SK-N-MC (cell line): ENCODE measurements around the gene P2RX4.

Experiments
- DNase-seq: peaks from one replicate; pipeline ENCODE4 v3.0.0-alpha.2; 2011; ENCODE audit warnings: low read depth, low spot score
- H3K27ac ChIP-seq: fragments of 200-600 bp; sonication (generic); 2 replicates; pipeline ENCODE4 v1.5.1; 2016; ENCODE audit warnings: mixed run types
- H3K36me3 ChIP-seq: fragments of 200-600 bp; sonication (generic); 2 replicates; pipeline ENCODE4 v1.6.1; 2017; ENCODE audit warnings: antibody characterized with exemption, low read length, mixed read lengths; ENCODE audit not compliant: insufficient read depth
- H3K4me3 ChIP-seq: fragments of 200-600 bp; sonication (generic); 2 replicates; pipeline ENCODE4 v1.5.1; 2016
- H3K9ac ChIP-seq: fragments of 200-600 bp; sonication (generic); 2 replicates; pipeline ENCODE4 v1.8.0; 2017; ENCODE audit warnings: mixed run types, mixed read lengths; ENCODE audit not compliant: insufficient read length
- H3K9me3 ChIP-seq: fragments of 200-600 bp; sonication (generic); 2 replicates; pipeline ENCODE4 v1.6.1; 2017; ENCODE audit warnings: low read depth, mild to moderate bottlenecking, antibody characterized with exemption, low read length, moderate library complexity, mixed read lengths
- EZH2 ChIP-seq: fragments of 200-600 bp; sonication (generic); IDR thresholded peaks from one replicate; pipeline ENCODE4 v1.6.1; 2017; ENCODE audit warnings: antibody characterized with exemption
- FOXP2 ChIP-seq: optimal IDR thresholded peaks from 2 replicates; pipeline ENCODE3; 2011; ENCODE audit warnings: mild to moderate bottlenecking, moderate library complexity; ENCODE audit not compliant: insufficient read depth; ENCODE audit errors: extremely low read length, control extremely low read depth
- POLR2AphosphoS5 ChIP-seq: IDR thresholded peaks from 2 replicates; pipeline ENCODE4 v1.6.1; 2012; ENCODE audit warnings: mild to moderate bottlenecking, low read depth, low read length, borderline replicate concordance

Gene P2RX4

GRCh38 chr12:121240062-121240420 is 30.1 kb downstream of the P2RX4 start:
- DNase-seq, result no peak
- H3K27ac ChIP-seq, result peak overlapping the region; percentile 70
- TF ChIP-seq POLR2AphosphoS5 (no peak), FOXP2 (no peak), EZH2 (no peak)
- no peak overlapping the region for H3K9ac ChIP-seq
- no peaks in the 10 kb centered on the region for H3K9me3 ChIP-seq
- H3K36me3 ChIP-seq, result peaks cover 29% of the 10 kb centered on the region; the same call in 1 of the 2 replicates
- H3K4me3 ChIP-seq, result no peak overlapping the region

GRCh38 chr12:121240484-121241101 is 30.7 kb downstream of the P2RX4 start:
- Histone ChIP-seq H3K27ac (peak overlapping the region; percentile 70), H3K9me3 (no peaks in the 10 kb centered on the region), H3K36me3 (peaks cover 30% of the 10 kb centered on the region; the same call in 1 of the 2 replicates), H3K4me3 (no peak overlapping the region), H3K9ac (no peak overlapping the region)
- no peak for DNase-seq
- TF ChIP-seq EZH2, result no peak
- no peak for TF ChIP-seq FOXP2
- no peak for TF ChIP-seq POLR2AphosphoS5

- TF ChIP-seq POLR2AphosphoS5, result no peak
- TF ChIP-seq FOXP2, result no peak
- TF ChIP-seq EZH2, result no peak
- peaks cover 25% of the 10 kb centered on the region; the same call in 1 of the 2 replicates for H3K36me3 ChIP-seq
- no peak for DNase-seq
- H3K9ac ChIP-seq, result no peak overlapping the region
- no peak overlapping the region for H3K4me3 ChIP-seq
- peak overlapping the region; percentile 16; the same call in 1 of the 2 replicates for H3K27ac ChIP-seq
- H3K9me3 ChIP-seq, result no peaks in the 10 kb centered on the region
Observed at GRCh38 chr12:121241156-121241970, 31.4 kb downstream of the P2RX4 start.

- TF ChIP-seq POLR2AphosphoS5, result no peak
- TF ChIP-seq EZH2, result no peak
- no peak for TF ChIP-seq FOXP2
- peaks cover 39% of the 10 kb centered on the region for H3K36me3 ChIP-seq
- DNase-seq, result no peak
Observed at GRCh38 chr12:121245031-121245430, 35.1 kb downstream of the P2RX4 start.

DNA sequence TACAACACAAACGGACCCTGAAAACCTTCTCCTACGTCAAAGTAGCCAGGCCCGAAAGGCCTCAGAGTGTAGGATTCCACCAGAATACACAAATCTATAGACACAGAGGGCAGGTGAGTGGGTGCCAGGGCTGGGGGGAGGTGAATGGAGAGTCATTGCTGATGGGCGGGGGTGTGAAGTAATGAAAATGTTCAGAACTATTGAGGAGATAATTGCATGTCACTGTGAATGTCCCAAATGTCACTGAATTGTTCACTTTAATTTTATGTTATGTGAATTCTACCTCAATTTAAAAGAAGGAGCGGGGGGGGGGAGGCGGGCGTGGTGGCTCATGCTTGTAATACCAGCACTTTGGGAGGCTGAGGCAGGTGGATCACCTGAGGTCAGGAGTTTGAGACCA is 36.0 kb downstream of the P2RX4 start:
- H3K9me3 ChIP-seq, result no peaks in the 10 kb centered on the region
- no peak overlapping the region for H3K27ac ChIP-seq
- DNase-seq, result no peak
- H3K4me3 ChIP-seq, result no peak overlapping the region
- TF ChIP-seq POLR2AphosphoS5 (no peak), FOXP2 (no peak), EZH2 (no peak)
- no peak overlapping the region for H3K9ac ChIP-seq
- peaks cover 47% of the 10 kb centered on the region for H3K36me3 ChIP-seq

More at GRCh38 chr12:121245031-121245430, 35.1 kb downstream of the P2RX4 start:
- no peak overlapping the region for H3K27ac ChIP-seq
- no peak overlapping the region for H3K9ac ChIP-seq
- H3K4me3 ChIP-seq, result no peak overlapping the region
- H3K9me3 ChIP-seq, result no peaks in the 10 kb centered on the region

DNA sequence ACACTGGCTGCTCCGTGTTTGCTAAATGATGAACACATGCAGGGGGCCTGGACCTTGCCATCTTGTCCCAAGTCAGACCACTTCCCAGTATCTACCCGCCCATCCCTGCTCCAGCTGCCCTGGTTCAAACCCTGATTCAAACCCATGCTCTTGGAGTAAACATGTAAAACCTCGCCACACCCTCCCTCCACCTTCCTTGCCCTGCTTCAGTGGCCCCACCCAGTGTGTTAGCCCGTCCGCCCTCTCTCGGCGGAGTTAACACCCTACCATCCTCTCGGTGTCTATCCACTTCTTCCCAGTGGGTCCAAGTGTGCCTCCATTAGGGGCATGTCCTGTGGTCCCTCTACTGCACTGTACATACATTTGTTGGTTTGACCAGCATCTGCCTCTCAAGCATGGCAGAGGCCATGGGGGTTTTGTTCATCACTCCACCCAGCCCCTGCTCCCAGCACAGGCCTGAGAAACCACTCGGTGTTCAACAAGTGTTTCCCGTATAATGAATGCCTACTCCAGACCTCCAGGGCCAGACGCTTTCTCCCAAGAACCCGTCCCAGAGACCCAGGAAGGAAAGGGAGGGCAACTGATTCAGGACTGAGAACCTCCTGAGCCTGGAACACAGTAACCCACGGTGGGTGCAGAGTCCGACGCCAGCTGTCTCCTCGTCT is 37.1 kb downstream of the P2RX4 start:
- DNase-seq, result no peak
- Histone ChIP-seq H3K27ac (no peak overlapping the region), H3K4me3 (no peak overlapping the region), H3K9me3 (no peaks in the 10 kb centered on the region), H3K9ac (no peak overlapping the region), H3K36me3 (peaks cover 54% of the 10 kb centered on the region)
- TF ChIP-seq POLR2AphosphoS5 (no peak), EZH2 (no peak), FOXP2 (no peak)

GRCh38 chr12:121248622-121249021 is 38.7 kb downstream of the P2RX4 start:
- no peak for DNase-seq
- Histone ChIP-seq H3K4me3 (no peak overlapping the region), H3K36me3 (peaks cover 63% of the 10 kb centered on the region), H3K27ac (no peak overlapping the region), H3K9me3 (no peaks in the 10 kb centered on the region), H3K9ac (no peak overlapping the region)
- TF ChIP-seq POLR2AphosphoS5 (no peak), FOXP2 (no peak), EZH2 (no peak)

- H3K4me3 ChIP-seq, result no peak overlapping the region
- H3K9me3 ChIP-seq, result no peaks in the 10 kb centered on the region
- DNase-seq, result no peak
- peaks cover 64% of the 10 kb centered on the region for H3K36me3 ChIP-seq
- no peak overlapping the region for H3K27ac ChIP-seq
- TF ChIP-seq EZH2 (no peak), FOXP2 (no peak), POLR2AphosphoS5 (no peak)
- no peak overlapping the region for H3K9ac ChIP-seq
Observed at GRCh38 chr12:121250359-121250758, 40.4 kb downstream of the P2RX4 start.
